ENCODE measurements around the gene MRPS26. TPM values are rescaled to one million over a fixed set of nuclear protein-coding genes. Genes with fewer than 3 reads are reported as not detected.
A peak's percentile ranks its signal among the peaks of the same experiment; 100 is the strongest.

Gene MRPS26
- total RNA-seq, 1 donor from 2014 or later = 37.0 TPM

GRCh38 chr20:3041854-3042409 is 3.9 kb upstream of the MRPS26 start:
- Histone ChIP-seq H3K36me3 (no peaks in the 10 kb centered on the region), H2AFZ (replicated peaks) (no peak overlapping the region), H3F3A (ENCODE audit: low read depth) (peaks cover 11% of the 10 kb centered on the region), H3K4me1 (peaks cover 3% of the 10 kb centered on the region), H3K4me3 (no peak overlapping the region), H3K9ac (no peak overlapping the region), H3K27me3 (no peaks in the 10 kb centered on the region), H3K4me2 (no peak overlapping the region), H3K9me3 (ENCODE audit: low read depth) (no peaks in the 10 kb centered on the region), H3K79me2 (ENCODE audit: low read depth) (peaks cover 9% of the 10 kb centered on the region), H3K27ac (no peak overlapping the region), H4K20me1 (ENCODE audit: low read depth) (peaks cover 4% of the 10 kb centered on the region)
- Mint-ChIP-seq H3K9me3 (no peaks in the 10 kb centered on the region), H3K27ac (peak overlapping the region; percentile 19), H3K36me3 (peaks cover 20% of the 10 kb centered on the region), H3K4me1 (peaks cover 21% of the 10 kb centered on the region), H3K27me3 (ENCODE audit: insufficient read depth, low read depth) (peaks cover 3% of the 10 kb centered on the region), H3K4me3 (peak overlapping the region; percentile 61)
- no peak for TF ChIP-seq CTCF (IDR thresholded peaks at IDR 0.05)
- no peak for TF ChIP-seq EZH2 (IDR thresholded peaks at IDR 0.05)
- no peak for TF ChIP-seq EZH2phosphoT487 (IDR thresholded peaks at IDR 0.05)
- DNase-seq (ENCODE audit: low spot score) = no peak

DNA sequence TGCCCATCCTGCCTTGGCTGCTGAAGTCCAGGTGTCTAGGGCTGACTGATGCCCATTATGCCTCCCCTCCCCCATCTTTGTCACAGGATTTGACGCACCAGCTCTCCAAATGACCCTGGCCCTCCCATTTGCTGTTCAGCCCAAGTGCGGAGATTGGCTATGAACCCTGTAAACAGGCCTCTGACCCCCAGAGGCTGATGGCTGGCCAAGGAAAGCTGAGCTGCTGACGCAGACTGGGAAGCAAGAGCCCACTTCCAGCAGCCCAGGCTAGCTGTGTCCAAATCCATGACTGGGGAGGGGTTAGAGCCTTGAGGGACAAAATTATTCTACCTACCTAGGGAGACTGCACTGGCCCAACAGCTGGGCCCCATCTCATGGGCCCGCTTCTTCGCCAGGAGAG is 3.2 kb upstream of the MRPS26 start:
- H3K27ac ChIP-seq = no peak overlapping the region
- H3K9me3 Mint-ChIP-seq = no peaks in the 10 kb centered on the region
- H3K9me3 ChIP-seq (ENCODE audit: low read depth) = no peaks in the 10 kb centered on the region
- H3K27me3 Mint-ChIP-seq (ENCODE audit: insufficient read depth, low read depth) = peaks cover 3% of the 10 kb centered on the region
- no peak overlapping the region for H3K27ac Mint-ChIP-seq
- H3K4me3 Mint-ChIP-seq = no peak overlapping the region
- peaks cover 11% of the 10 kb centered on the region for H3F3A ChIP-seq (ENCODE audit: low read depth)
- peaks cover 16% of the 10 kb centered on the region for H3K79me2 ChIP-seq (ENCODE audit: low read depth)
- H3K4me3 ChIP-seq = no peak overlapping the region
- TF ChIP-seq CTCF (IDR thresholded peaks at IDR 0.05) (no peak), EZH2phosphoT487 (IDR thresholded peaks at IDR 0.05) (no peak), EZH2 (IDR thresholded peaks at IDR 0.05) (no peak)
- no peak for DNase-seq (ENCODE audit: low spot score)
- H3K9ac ChIP-seq = no peak overlapping the region
- no peak overlapping the region for H2AFZ ChIP-seq (replicated peaks)
- peaks cover 22% of the 10 kb centered on the region for H3K36me3 Mint-ChIP-seq
- H3K36me3 ChIP-seq = peaks cover under 1% of the 10 kb centered on the region
- no peak overlapping the region for H3K4me2 ChIP-seq
- no peaks in the 10 kb centered on the region for H3K27me3 ChIP-seq
- H4K20me1 ChIP-seq (ENCODE audit: low read depth) = peaks cover 9% of the 10 kb centered on the region
- peaks cover 3% of the 10 kb centered on the region for H3K4me1 ChIP-seq
- peaks cover 23% of the 10 kb centered on the region for H3K4me1 Mint-ChIP-seq

DNA sequence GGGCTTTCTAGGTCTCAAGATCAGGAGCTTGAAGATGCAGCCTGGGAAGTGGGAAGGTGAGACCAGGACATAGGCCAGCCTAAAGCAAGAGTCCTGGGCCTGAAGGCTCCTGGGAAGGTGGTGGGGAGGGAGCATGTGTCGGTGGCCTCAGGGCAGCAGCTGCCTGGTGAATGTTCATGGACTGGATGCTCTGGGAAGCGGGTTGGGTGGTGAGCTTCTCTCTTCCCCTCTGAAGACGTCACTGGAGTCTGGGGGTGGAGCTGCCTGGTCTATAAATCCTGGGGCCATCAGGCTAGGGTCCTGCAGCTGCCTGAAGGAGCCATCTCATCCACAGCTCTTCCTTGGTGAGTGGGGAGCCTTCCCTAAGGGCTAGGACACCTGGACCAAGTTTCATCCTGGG is 2.5 kb upstream of the MRPS26 start, which contains the start of gene GNRH2:
TSS of gene GNRH2 (plus strand) at position 301 of the 400 bp plus-strand sequence. CDS start 793 bp downstream, outside the sequence.
- Histone ChIP-seq H3K36me3 (peaks cover 7% of the 10 kb centered on the region), H3K4me1 (peaks cover 3% of the 10 kb centered on the region), H3K4me3 (no peak within 1 kb of the TSS), H3K9me3 (ENCODE audit: low read depth) (no peaks in the 10 kb centered on the region), H2AFZ (replicated peaks) (no peak within 1 kb of the TSS), H4K20me1 (ENCODE audit: low read depth) (peaks cover 14% of the 10 kb centered on the region), H3K4me2 (no peak within 1 kb of the TSS), H3K27me3 (no peaks in the 10 kb centered on the region), H3K27ac (no peak within 1 kb of the TSS), H3K9ac (no peak within 1 kb of the TSS), H3F3A (ENCODE audit: low read depth) (peaks cover 11% of the 10 kb centered on the region), H3K79me2 (ENCODE audit: low read depth) (peaks cover 16% of the 10 kb centered on the region)
- TF ChIP-seq EZH2phosphoT487 (IDR thresholded peaks at IDR 0.05) (no peak), CTCF (IDR thresholded peaks at IDR 0.05) (no peak), EZH2 (IDR thresholded peaks at IDR 0.05) (no peak)
- H3K4me1 Mint-ChIP-seq = peaks cover 23% of the 10 kb centered on the region
- peaks cover 23% of the 10 kb centered on the region for H3K36me3 Mint-ChIP-seq
- DNase-seq (ENCODE audit: low spot score) = no peak
- H3K9me3 Mint-ChIP-seq = no peaks in the 10 kb centered on the region
- no peak within 1 kb of the TSS for H3K27ac Mint-ChIP-seq
- H3K4me3 Mint-ChIP-seq = peak within 1 kb of the TSS; percentile 24
- peaks cover 3% of the 10 kb centered on the region for H3K27me3 Mint-ChIP-seq (ENCODE audit: insufficient read depth, low read depth)

Measured in neural progenitor cell (in vitro differentiated cells).